Measurements from ENCODE around the gene NEXN. TPM values are rescaled to one million over a fixed set of nuclear protein-coding genes. Genes with fewer than 3 reads are reported as not detected.

The NEXN gene
- total and polyA plus RNA-seq, 8 donors, result 12.7 to 64.3 (median 32.9) TPM

- no peaks in the 10 kb centered on the region for H3K4me1 ChIP-seq
- no peak overlapping the region for H3K27ac ChIP-seq
- DNase-seq, result no peak
- no peaks in the 10 kb centered on the region for H3K27me3 ChIP-seq
- 96 to 98% (median 97%) methylated on average over 2 of the region's 2 CpGs for WGBS, 5 donors
- no peak overlapping the region for H3K4me3 ChIP-seq
- H3K36me3 ChIP-seq, result peaks cover 18 to 61% (median 40%) of the 10 kb centered on the region in 4 donors
- no peak for TF ChIP-seq POLR2AphosphoS5 (IDR thresholded peaks at IDR 0.05)
- no peak for TF ChIP-seq POLR2A (IDR thresholded peaks at IDR 0.05)
- intact Hi-C loops (cut with DNase I; ENCODE audit: low total_unique reads), result no loop called here
- no peaks in the 10 kb centered on the region for H3K9me3 ChIP-seq
These were observed 41.4 kb downstream of the NEXN start for GRCh38 chr1:77929806-77930205.

- no peak for TF ChIP-seq POLR2A (IDR thresholded peaks at IDR 0.05)
- no peak for TF ChIP-seq EP300 (IDR thresholded peaks at IDR 0.05)
- TF ChIP-seq CTCF (IDR thresholded peaks at IDR 0.05), result no peak
- TF ChIP-seq POLR2AphosphoS5 (IDR thresholded peaks at IDR 0.05), result no peak
- Histone ChIP-seq H3K27ac (no peak overlapping the region), H3K36me3 (peaks cover 0 to 77% (median 51%) of the 10 kb centered on the region in 4 donors), H3K4me1 (no peaks in the 10 kb centered on the region), H3K27me3 (no peaks in the 10 kb centered on the region), H3K9me3 (no peaks in the 10 kb centered on the region), H3K4me3 (no peak overlapping the region)
- intact Hi-C loops (cut with DNase I; ENCODE audit: low total_unique reads), result no loop called here
- no peak for DNase-seq
These were observed 50.2 kb downstream of the NEXN start for GRCh38 chr1:77938651-77939050.

- peaks cover 0 to 80% (median 63%) of the 10 kb centered on the region in 4 donors for H3K36me3 ChIP-seq
- WGBS, 5 donors, result 93 to 96% (median 95%) methylated on average over 4 of the region's 4 CpGs
These were observed 52.6 kb downstream of the NEXN start for GRCh38 chr1:77940921-77941570.

GRCh38 chr1:77942400-77943140 lies 54.1 kb downstream of the NEXN start:
- intact Hi-C loops (cut with DNase I; ENCODE audit: low total_unique reads), result no loop called here
- WGBS, 5 donors, result 90 to 97% (median 96%) methylated on average over 4 of the region's 4 CpGs

More at GRCh38 chr1:77940921-77941570, 52.6 kb downstream of the NEXN start:
- intact Hi-C loops (cut with DNase I; ENCODE audit: low total_unique reads), result no loop called here
- no peaks in the 10 kb centered on the region for H3K27me3 ChIP-seq
- DNase-seq, result no peak
- TF ChIP-seq CTCF (IDR thresholded peaks at IDR 0.05) (no peak), POLR2A (IDR thresholded peaks at IDR 0.05) (no peak), EP300 (IDR thresholded peaks at IDR 0.05) (no peak), POLR2AphosphoS5 (IDR thresholded peaks at IDR 0.05) (no peak)
- H3K4me1 ChIP-seq, result no peaks in the 10 kb centered on the region
- H3K27ac ChIP-seq, result no peak overlapping the region
- H3K9me3 ChIP-seq, result no peaks in the 10 kb centered on the region
- H3K4me3 ChIP-seq, result no peak overlapping the region

More at GRCh38 chr1:77942400-77943140, 54.1 kb downstream of the NEXN start:
- H3K27me3 ChIP-seq, result no peaks in the 10 kb centered on the region
- H3K4me3 ChIP-seq, result no peak overlapping the region
- TF ChIP-seq POLR2AphosphoS5 (IDR thresholded peaks at IDR 0.05) (no peak), EP300 (IDR thresholded peaks at IDR 0.05) (no peak), CTCF (IDR thresholded peaks at IDR 0.05) (no peak), POLR2A (IDR thresholded peaks at IDR 0.05) (no peak)
- peaks cover 7 to 83% (median 70%) of the 10 kb centered on the region in 4 donors for H3K36me3 ChIP-seq
- no peaks in the 10 kb centered on the region for H3K9me3 ChIP-seq
- H3K4me1 ChIP-seq, result peaks cover 0 to 3% (median 0%) of the 10 kb centered on the region in 4 donors
- H3K27ac ChIP-seq, result no peak overlapping the region
- no peak for DNase-seq
